Caco-2 (cell line): ENCODE measurements around the gene ARPC5L. TPM values are rescaled to one million over a fixed set of nuclear protein-coding genes. Genes with fewer than 3 reads are reported as not detected.

Experiments
- BruUV-seq: library from RNA; stranded (reverse); fragments of 400-500 nt; replicated peaks from 2 replicates; lab custom pipeline; 2021; lab: Mats Ljungman, UMichigan
- CTCF ChIA-PET: fragments of 300-600 bp; sonication (Branson Sonifier 250); formaldehyde crosslinking; loops from one replicate; lab custom pipeline; 2022; ENCODE audit warnings: antibody characterized with exemption; lab: Charles Lee
- POLR2A ChIA-PET: fragments of 300-600 bp; sonication (Branson Sonifier 250); formaldehyde crosslinking; loops from one replicate; lab custom pipeline; 2022; ENCODE audit warnings: antibody characterized with exemption; lab: Charles Lee
- DNase-seq, 2 experiments: peaks; one replicate each; pipeline versions ENCODE4 v3.0.0 to v3.0.0-alpha.2; 2020 to 2022
- H3K27me3 ChIP-seq: replicated peaks from 2 replicates; pipeline ENCODE4 v1.6.0; 2011; ENCODE audit warnings: low read length; ENCODE audit not compliant: control insufficient read depth, insufficient read depth
- H3K36me3 ChIP-seq: 2 replicates; pipeline ENCODE4 v1.5.1; 2011; ENCODE audit warnings: low read length; ENCODE audit not compliant: control insufficient read depth, insufficient read depth
- H3K4me1 ChIP-seq: fragments of 250-450 bp; sonication (Bioruptor Pico); 2 replicates; pipeline ENCODE4 v1.5.1; 2020; ENCODE audit warnings: mild to moderate bottlenecking
- H3K4me3 ChIP-seq: 2 replicates; pipeline ENCODE4 v1.5.1; 2011; ENCODE audit warnings: low read depth, mild to moderate bottlenecking, control low read depth, low read length
- H3K9me3 ChIP-seq: fragments of 250-450 bp; sonication (Bioruptor Pico); 2 replicates; pipeline ENCODE4 v1.5.1; 2020; ENCODE audit warnings: mild to moderate bottlenecking, moderate library complexity
- H3K27ac Mint-ChIP-seq: one replicate; pipeline ENCODE4 v1.8.0; 2022; ENCODE audit warnings: mixed read lengths; ENCODE audit not compliant: unreplicated experiment
- H3K27me3 Mint-ChIP-seq: one replicate; pipeline ENCODE4 v1.8.0; 2022; ENCODE audit warnings: mixed read lengths; ENCODE audit not compliant: insufficient read depth, unreplicated experiment
- H3K36me3 Mint-ChIP-seq: one replicate; pipeline ENCODE4 v1.8.0; 2022; ENCODE audit warnings: mild to moderate bottlenecking, mixed read lengths; ENCODE audit not compliant: insufficient read depth, unreplicated experiment
- H3K4me1 Mint-ChIP-seq: one replicate; pipeline ENCODE4 v1.8.0; 2022; ENCODE audit warnings: low read depth, mixed read lengths; ENCODE audit not compliant: unreplicated experiment
- H3K4me3 Mint-ChIP-seq: one replicate; pipeline ENCODE4 v1.8.0; 2022; ENCODE audit warnings: mild to moderate bottlenecking, moderate library complexity, mixed read lengths; ENCODE audit not compliant: unreplicated experiment
- H3K9me3 Mint-ChIP-seq: one replicate; pipeline ENCODE4 v1.8.0; 2022; ENCODE audit warnings: mixed read lengths; ENCODE audit not compliant: unreplicated experiment
- intact Hi-C: fragments of 100-400 bp; cut with micrococcal nuclease; formaldehyde crosslinking; loops from one replicate; pipeline ENCODE4 v1.10.0; 2022; ENCODE audit not compliant: unreplicated experiment
- total RNA-seq: library from RNA; stranded (reverse); gene quantifications from 2 replicates; pipeline ENCODE4 v1.2.3, GENCODE V29; 2022
- TF ChIP-seq, protein P1 (sequence below), 2 experiments: fragments of 200-600 bp in 1 of 2; IDR thresholded peaks; 1 replicate in 1 of 2; 2 replicates in 1 of 2; pipeline versions ENCODE4 v1.5.1 to v1.8.0; 2011 to 2022; ENCODE audit warnings: antibody characterized with exemption in 1 of 2, control low read depth in 1 of 2, inconsistent platforms in 1 of 2, low read depth in 1 of 2, low read length in 1 of 2, mild to moderate bottlenecking in 1 of 2, moderate library complexity in 1 of 2; ENCODE audit not compliant: insufficient read depth in 1 of 2, severe bottlenecking in 1 of 2, unreplicated experiment in 1 of 2

ARPC5L gene
- total RNA-seq, 1 experiment from 2014 or later, result 60.1 TPM

DNA sequence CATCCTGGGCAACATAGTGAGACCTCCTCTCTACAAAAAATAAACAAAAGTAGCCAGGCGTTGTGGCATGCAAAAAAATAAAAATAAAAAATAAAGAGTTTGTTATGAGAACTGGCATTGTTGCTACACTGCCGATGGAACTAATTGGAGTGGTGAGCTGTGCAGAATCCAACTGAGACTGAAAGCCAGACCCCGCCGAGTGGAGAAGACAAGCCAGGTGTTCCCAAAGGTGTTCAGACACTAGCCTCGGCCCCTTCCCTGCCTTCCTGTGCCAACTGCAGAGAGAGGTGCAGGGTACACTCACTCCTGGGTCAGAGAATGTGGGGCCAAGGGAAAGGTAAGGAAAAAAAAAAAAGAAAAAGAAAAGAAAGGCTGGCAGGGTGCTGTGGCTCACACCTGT, 46.3 kb upstream of the ARPC5L start:
- intact Hi-C loops, result no loop called here
- TF ChIP-seq, protein P1, sequence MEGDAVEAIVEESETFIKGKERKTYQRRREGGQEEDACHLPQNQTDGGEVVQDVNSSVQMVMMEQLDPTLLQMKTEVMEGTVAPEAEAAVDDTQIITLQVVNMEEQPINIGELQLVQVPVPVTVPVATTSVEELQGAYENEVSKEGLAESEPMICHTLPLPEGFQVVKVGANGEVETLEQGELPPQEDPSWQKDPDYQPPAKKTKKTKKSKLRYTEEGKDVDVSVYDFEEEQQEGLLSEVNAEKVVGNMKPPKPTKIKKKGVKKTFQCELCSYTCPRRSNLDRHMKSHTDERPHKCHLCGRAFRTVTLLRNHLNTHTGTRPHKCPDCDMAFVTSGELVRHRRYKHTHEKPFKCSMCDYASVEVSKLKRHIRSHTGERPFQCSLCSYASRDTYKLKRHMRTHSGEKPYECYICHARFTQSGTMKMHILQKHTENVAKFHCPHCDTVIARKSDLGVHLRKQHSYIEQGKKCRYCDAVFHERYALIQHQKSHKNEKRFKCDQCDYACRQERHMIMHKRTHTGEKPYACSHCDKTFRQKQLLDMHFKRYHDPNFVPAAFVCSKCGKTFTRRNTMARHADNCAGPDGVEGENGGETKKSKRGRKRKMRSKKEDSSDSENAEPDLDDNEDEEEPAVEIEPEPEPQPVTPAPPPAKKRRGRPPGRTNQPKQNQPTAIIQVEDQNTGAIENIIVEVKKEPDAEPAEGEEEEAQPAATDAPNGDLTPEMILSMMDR (IDR thresholded peaks at IDR 0.05; ENCODE audit: insufficient read depth in 1 of 2, low read depth in 1 of 2, low read length in 1 of 2, severe bottlenecking in 1 of 2, unreplicated experiment in 1 of 2), result no peak
- peaks cover 28% of the 10 kb centered on the region for H3K4me1 Mint-ChIP-seq
- H3K4me3 ChIP-seq, result no peak overlapping the region
- H3K9me3 ChIP-seq, result no peaks in the 10 kb centered on the region
- POLR2A ChIA-PET, result no interaction called here
- BruUV-seq, result no TSS peak
- no peak overlapping the region for H3K4me3 Mint-ChIP-seq
- H3K36me3 Mint-ChIP-seq, result peaks cover 4% of the 10 kb centered on the region
- no peak overlapping the region for H3K27ac Mint-ChIP-seq
- CTCF ChIA-PET, result no interaction called here
- peaks cover 43% of the 10 kb centered on the region for H3K4me1 ChIP-seq
- H3K27me3 Mint-ChIP-seq, result no peaks in the 10 kb centered on the region
- H3K36me3 ChIP-seq, result no peaks in the 10 kb centered on the region
- H3K9me3 Mint-ChIP-seq, result no peaks in the 10 kb centered on the region
- H3K27me3 ChIP-seq, result no peaks in the 10 kb centered on the region
- DNase-seq, result no peak

DNA sequence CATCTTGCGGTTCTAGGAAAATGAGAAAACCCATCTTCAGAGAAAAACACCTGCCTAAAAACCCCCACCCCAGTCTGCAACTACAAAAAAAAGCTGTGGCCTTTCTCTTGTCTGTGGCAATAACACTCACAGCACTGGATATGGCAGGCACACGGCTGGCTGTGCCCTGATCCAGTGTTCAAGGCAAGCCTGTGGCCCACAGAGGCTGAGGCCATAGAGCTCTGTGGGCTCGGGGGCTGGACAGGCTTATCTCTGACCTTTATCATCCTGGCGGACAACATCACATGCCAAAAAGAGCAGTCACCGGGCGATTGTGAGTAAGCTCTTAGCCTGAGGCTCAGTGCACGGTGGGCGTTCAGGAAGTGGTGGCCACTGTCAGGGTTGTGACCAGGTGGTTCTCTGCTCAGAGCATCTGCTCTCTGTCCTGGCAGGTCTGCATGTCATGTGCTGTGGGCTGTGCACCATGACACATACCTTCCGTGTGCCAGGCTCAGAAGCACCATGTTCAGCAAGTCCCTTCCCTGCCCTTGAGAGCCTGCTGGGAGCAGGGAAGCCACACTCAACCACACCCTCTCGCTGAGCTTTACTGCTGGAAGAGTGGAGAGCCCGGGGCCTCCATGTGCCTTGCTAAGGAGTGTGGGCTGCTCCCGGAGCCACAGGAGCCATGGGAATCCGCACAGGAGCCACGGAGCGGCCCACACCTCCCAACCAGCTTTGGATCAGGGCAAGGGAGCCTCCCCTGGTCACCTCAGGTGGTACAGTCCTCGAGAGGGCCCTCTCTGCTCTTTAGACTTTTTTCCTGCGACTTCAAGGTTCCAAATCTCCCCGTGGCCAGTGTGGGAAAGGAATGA, 43.3 kb upstream of the ARPC5L start:
- Mint-ChIP-seq H3K27ac (peak overlapping the region; percentile 82), H3K4me3 (peak overlapping the region; percentile 25), H3K27me3 (no peaks in the 10 kb centered on the region), H3K9me3 (no peaks in the 10 kb centered on the region), H3K36me3 (peaks cover 4% of the 10 kb centered on the region), H3K4me1 (peaks cover 8% of the 10 kb centered on the region)
- POLR2A ChIA-PET, result interaction anchor here (0.6 kb wide), 3 partner anchors 48 to 889 kb away, joined by 3 to 4 read pairs (median 3); partner anchors contain the start of gene MAPKAP1
- H3K4me3 ChIP-seq, result no peak overlapping the region
- TF ChIP-seq, protein P1 (IDR thresholded peaks at IDR 0.05; ENCODE audit: insufficient read depth in 1 of 2, low read depth in 1 of 2, low read length in 1 of 2, severe bottlenecking in 1 of 2, unreplicated experiment in 1 of 2), result no peak
- BruUV-seq, result no TSS peak
- no peaks in the 10 kb centered on the region for H3K36me3 ChIP-seq
- no peaks in the 10 kb centered on the region for H3K27me3 ChIP-seq
- intact Hi-C loops, result loop anchor here (1.0 to 2.0 kb wide), 2 partner anchors 34 to 44 kb away; partner anchors contain the start of gene WDR38
- H3K4me1 ChIP-seq, result peaks cover 18% of the 10 kb centered on the region
- CTCF ChIA-PET, result interaction anchor here (0.6 to 2.2 kb wide), 8 partner anchors 20 to 48 kb away, joined by 3 to 23 read pairs (median 4); partner anchors contain the start of genes NR6A1, OLFML2A and WDR38
- H3K9me3 ChIP-seq, result no peaks in the 10 kb centered on the region
- DNase-seq, result peak; percentile 82 to 92

DNA sequence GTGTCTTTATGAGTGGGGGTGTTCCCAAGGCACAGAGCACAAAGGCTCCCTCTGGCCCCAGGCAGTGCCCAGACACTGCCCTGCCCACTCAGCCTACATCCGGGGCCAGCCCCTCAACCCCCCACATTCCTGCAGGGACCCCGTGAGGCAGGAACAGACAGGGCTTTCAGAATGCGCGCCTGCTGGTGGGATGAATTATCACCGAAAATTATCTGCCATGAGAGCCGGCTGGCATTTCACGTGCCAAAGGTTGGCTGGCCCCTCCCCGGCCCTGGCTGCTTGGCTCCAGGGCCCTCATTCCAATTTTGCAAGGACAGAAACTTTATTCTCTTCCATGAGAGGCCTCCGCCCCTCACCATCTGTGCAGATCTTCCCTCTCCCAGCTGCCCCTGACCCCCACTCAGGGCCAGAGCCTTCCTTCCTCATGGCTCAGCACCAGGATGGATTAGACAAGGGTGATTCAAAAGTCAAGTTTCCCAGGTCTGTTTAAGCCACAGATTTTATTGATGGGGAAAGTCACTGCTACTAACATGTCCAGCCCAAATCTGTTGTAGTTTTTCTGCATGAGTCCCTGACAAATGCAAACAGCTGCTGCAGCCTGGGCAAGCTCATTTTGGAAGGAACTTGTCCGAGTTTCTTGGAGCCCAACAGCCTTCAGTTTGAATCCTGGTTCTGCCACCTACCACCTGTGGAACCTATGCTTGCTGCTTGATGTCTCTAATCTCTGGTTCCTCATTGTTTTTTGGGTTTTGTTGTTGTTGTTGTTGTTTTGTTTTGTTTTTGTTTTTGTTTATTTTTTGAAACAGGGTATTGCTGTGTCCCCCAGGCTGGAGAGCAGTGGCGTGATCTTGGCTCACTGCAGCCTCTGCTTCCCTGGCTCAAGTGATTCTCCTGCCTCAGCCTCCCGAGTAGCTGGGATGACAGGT, 41.0 kb upstream of the ARPC5L start:
- no TSS peak for BruUV-seq
- no peak overlapping the region for H3K27ac Mint-ChIP-seq
- intact Hi-C loops, result no loop called here

More for the DNA sequence above, 41.0 kb upstream of the ARPC5L start:
- Mint-ChIP-seq H3K9me3 (no peaks in the 10 kb centered on the region), H3K4me3 (no peak overlapping the region), H3K4me1 (peaks cover 8% of the 10 kb centered on the region), H3K36me3 (peaks cover 4% of the 10 kb centered on the region), H3K27me3 (no peaks in the 10 kb centered on the region)
- Histone ChIP-seq H3K27me3 (no peaks in the 10 kb centered on the region), H3K4me1 (peaks cover 18% of the 10 kb centered on the region), H3K9me3 (no peaks in the 10 kb centered on the region), H3K36me3 (no peaks in the 10 kb centered on the region), H3K4me3 (no peak overlapping the region)
- POLR2A ChIA-PET, result no interaction called here
- DNase-seq, result no peak
- TF ChIP-seq, protein P1 (IDR thresholded peaks at IDR 0.05; ENCODE audit: insufficient read depth in 1 of 2, low read depth in 1 of 2, low read length in 1 of 2, severe bottlenecking in 1 of 2, unreplicated experiment in 1 of 2), result no peak
- CTCF ChIA-PET, result no interaction called here
